ENCODE data around the gene COL4A1. TPM values are rescaled to one million over a fixed set of nuclear protein-coding genes. Genes with fewer than 3 reads are reported as not detected.

COL4A1 gene
- total RNA-seq (218 TPM), polyA plus RNA-seq (ENCODE audit: insufficient read depth, low read depth, low replicate concordance) (53.0 TPM)
- long read RNA-seq, donor 1, full-length matches to known transcripts = 6 of 135 reads
- long read RNA-seq, donor 1, partial matches to known transcripts = 129 of 135 reads
- long read RNA-seq, donor 1, other reads (novel, unspliced or antisense) = 0 of 135 reads
- long read RNA-seq, donor 2, full-length matches to known transcripts = 10 of 32 reads
- long read RNA-seq, donor 2, partial matches to known transcripts = 22 of 32 reads
- long read RNA-seq, donor 2, other reads (novel, unspliced or antisense) = 0 of 32 reads
- long read RNA-seq, donor 3, full-length matches to known transcripts = 10 of 45 reads
- long read RNA-seq, donor 3, partial matches to known transcripts = 35 of 45 reads
- long read RNA-seq, donor 3, other reads (novel, unspliced or antisense) = 0 of 45 reads
- long read RNA-seq, donor 4, full-length matches to known transcripts = 13 of 353 reads
- long read RNA-seq, donor 4, partial matches to known transcripts = 330 of 353 reads
- long read RNA-seq, donor 4, other reads (novel, unspliced or antisense) = 10 of 353 reads
- long read RNA-seq, donor 5 = 0 reads
- long read RNA-seq, donor 6, full-length matches to known transcripts = 2 of 8 reads
- long read RNA-seq, donor 6, partial matches to known transcripts = 6 of 8 reads
- long read RNA-seq, donor 6, other reads (novel, unspliced or antisense) = 0 of 8 reads
- long read RNA-seq, donor 7, full-length matches to known transcripts = 18 of 112 reads
- long read RNA-seq, donor 7, partial matches to known transcripts = 46 of 112 reads
- long read RNA-seq, donor 7, other reads (novel, unspliced or antisense) = 48 of 112 reads
- long read RNA-seq, donor 8, full-length matches to known transcripts = 8 of 59 reads
- long read RNA-seq, donor 8, partial matches to known transcripts = 51 of 59 reads
- long read RNA-seq, donor 8, other reads (novel, unspliced or antisense) = 0 of 59 reads
- long read RNA-seq, donor 9, full-length matches to known transcripts = 7 of 22 reads
- long read RNA-seq, donor 9, partial matches to known transcripts = 15 of 22 reads
- long read RNA-seq, donor 9, other reads (novel, unspliced or antisense) = 0 of 22 reads
- long read RNA-seq, donor 10, full-length matches to known transcripts = 7 of 365 reads
- long read RNA-seq, donor 10, partial matches to known transcripts = 327 of 365 reads
- long read RNA-seq, donor 10, other reads (novel, unspliced or antisense) = 31 of 365 reads

DNA sequence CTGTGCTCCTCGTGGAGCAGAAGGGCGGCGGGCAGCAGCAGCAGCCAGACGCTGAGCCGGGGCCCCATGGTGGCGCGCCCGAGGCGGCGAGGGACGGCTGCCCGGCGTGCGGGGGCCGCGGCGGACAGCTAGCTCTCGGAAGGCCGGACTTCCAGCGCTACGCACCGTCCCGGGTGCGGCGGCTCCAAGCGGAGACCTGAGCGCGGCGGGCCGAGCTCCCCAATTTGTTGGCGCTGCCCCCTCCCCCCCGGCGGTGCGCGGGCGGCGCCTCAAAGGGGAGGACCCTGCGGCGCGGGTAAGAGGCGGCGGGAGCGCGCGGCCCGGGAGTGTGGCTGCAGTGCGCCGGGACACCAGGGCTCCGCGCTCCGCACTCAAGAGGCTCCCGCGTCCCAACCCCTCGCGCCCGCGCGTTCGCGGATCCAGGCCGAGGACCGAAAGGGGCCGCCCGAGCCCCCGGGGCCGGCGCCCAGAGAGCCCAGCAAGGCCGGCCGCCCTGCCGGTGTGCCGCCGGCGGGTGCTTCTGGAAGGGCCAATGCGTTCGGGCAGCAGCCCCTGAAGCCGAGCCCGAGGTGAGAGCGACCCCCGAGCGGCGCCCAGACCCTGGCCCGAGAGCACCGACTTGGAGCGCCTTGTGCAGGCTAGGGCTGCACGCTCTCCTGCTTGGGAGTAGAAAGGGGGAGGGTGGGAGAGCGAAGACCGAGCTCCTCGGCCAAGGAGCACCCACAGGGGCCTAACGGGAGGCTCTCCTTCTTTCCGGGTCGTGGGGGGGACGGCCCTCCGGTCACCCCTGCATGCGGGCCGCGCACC, at the start of gene COL4A1, which contains the start of gene COL4A2:
Gene COL4A1 (minus strand): TSS at position 198 of the 807 bp plus-strand sequence. CDS start 130 bp downstream, at position 68.
Gene COL4A2 (plus strand): TSS at position 325 of the 807 bp plus-strand sequence. CDS start 620 bp downstream, outside the sequence.
- Histone ChIP-seq H3K4me1 (ENCODE audit: control insufficient read depth in 2 of 3, insufficient read depth in 2 of 3, low read depth in 1 of 3, low read length in 3 of 3) (peaks cover 6 to 60% (median 40%) of the 10 kb centered on the region in 3 donors), H3K4me3 (ENCODE audit: low read length in 3 of 3) (peak within 1 kb of the TSS; percentile 90 to 96 (median 93)), H3K27ac (ENCODE audit: low read depth in 2 of 2, low read length in 2 of 2) (peak within 1 kb of the TSS; percentile 89 to 94), H3K9me3 (ENCODE audit: control insufficient read depth in 2 of 3, insufficient read depth in 1 of 3, low read length in 3 of 3) (no peaks in the 10 kb centered on the region), H3K36me3 (ENCODE audit: control insufficient read depth in 2 of 3, insufficient read depth in 3 of 3, low read length in 3 of 3) (no peaks in the 10 kb centered on the region), H3K27me3 (ENCODE audit: control insufficient read depth, insufficient read depth, low read length) (no peaks in the 10 kb centered on the region), H3K9ac (ENCODE audit: low read length in 3 of 3) (peak within 1 kb of the TSS; percentile 88 to 99 (median 90))
- peak; percentile 83 to 95 (median 88) for DNase-seq
- intact Hi-C loops (cut with DNase I) = loop anchor here (10.0 kb wide), 1 partner anchor 108 kb away; no protein-coding TSS in a partner anchor
- FAIRE-seq = no peak
- TF ChIP-seq, protein P1, sequence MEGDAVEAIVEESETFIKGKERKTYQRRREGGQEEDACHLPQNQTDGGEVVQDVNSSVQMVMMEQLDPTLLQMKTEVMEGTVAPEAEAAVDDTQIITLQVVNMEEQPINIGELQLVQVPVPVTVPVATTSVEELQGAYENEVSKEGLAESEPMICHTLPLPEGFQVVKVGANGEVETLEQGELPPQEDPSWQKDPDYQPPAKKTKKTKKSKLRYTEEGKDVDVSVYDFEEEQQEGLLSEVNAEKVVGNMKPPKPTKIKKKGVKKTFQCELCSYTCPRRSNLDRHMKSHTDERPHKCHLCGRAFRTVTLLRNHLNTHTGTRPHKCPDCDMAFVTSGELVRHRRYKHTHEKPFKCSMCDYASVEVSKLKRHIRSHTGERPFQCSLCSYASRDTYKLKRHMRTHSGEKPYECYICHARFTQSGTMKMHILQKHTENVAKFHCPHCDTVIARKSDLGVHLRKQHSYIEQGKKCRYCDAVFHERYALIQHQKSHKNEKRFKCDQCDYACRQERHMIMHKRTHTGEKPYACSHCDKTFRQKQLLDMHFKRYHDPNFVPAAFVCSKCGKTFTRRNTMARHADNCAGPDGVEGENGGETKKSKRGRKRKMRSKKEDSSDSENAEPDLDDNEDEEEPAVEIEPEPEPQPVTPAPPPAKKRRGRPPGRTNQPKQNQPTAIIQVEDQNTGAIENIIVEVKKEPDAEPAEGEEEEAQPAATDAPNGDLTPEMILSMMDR (IDR thresholded peaks at IDR 0.05; ENCODE audit: borderline replicate concordance, extremely low read depth, insufficient read depth) = no peak

DNA sequence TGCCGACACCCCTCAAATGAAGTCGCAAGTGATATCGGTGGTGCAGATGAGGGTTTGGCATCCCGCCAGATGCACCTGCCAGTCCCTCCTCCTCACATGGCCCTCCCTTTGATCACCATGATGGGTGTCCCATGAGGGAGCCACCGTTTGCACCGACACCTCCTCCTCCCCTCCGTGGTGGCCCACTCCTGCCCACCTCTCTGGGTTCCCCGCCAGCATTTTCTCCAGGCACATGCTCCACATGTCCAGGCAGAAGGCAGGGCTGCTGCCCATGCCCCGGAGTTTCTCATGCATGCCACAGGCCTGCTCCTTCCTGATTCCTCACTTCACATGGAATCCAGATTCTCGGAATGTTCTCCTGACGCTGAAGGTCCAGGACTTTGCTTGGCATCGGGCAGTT, 49.4 kb upstream of the COL4A1 start:
- no peak for FAIRE-seq
- H3K4me1 ChIP-seq (ENCODE audit: control insufficient read depth in 2 of 3, insufficient read depth in 2 of 3, low read depth in 1 of 3, low read length in 3 of 3) = peaks cover 0 to 12% (median 5%) of the 10 kb centered on the region in 3 donors
- H3K9me3 ChIP-seq (ENCODE audit: control insufficient read depth in 2 of 3, insufficient read depth in 1 of 3, low read length in 3 of 3) = no peaks in the 10 kb centered on the region
- TF ChIP-seq, protein P1 (IDR thresholded peaks at IDR 0.05; ENCODE audit: borderline replicate concordance, extremely low read depth, insufficient read depth) = no peak
- H3K4me3 ChIP-seq (ENCODE audit: low read length in 3 of 3) = no peak overlapping the region
- no peaks in the 10 kb centered on the region for H3K27me3 ChIP-seq (ENCODE audit: control insufficient read depth, insufficient read depth, low read length)
- peaks cover 0 to 11% (median 2%) of the 10 kb centered on the region in 3 donors for H3K36me3 ChIP-seq (ENCODE audit: control insufficient read depth in 2 of 3, insufficient read depth in 3 of 3, low read length in 3 of 3)
- no peak overlapping the region for H3K9ac ChIP-seq (ENCODE audit: low read length in 3 of 3)
- DNase-seq = no peak
- peak overlapping the region in 1 of 2 donors; percentile 44 for H3K27ac ChIP-seq (ENCODE audit: low read depth in 2 of 2, low read length in 2 of 2)
- intact Hi-C loops (cut with DNase I) = no loop called here
